ENCODE results near the gene KRTAP20-2.

KRTAP20-2 gene

GRCh38 chr21:30646904-30647414, 12.0 kb downstream of the KRTAP20-2 start:
- CTCF ChIA-PET = no interaction called here
- POLR2A ChIA-PET (ENCODE audit: low non-redundant PET) = no interaction called here
- no peak for DNase-seq (ENCODE audit: low spot score)
- no peak overlapping the region for H3K27ac ChIP-seq
- TF ChIP-seq CTCF (conservative IDR thresholded peaks at IDR 0.05; ENCODE audit: low read depth) = no peak

- ChIA-PET POLR2A (ENCODE audit: low non-redundant PET) (no interaction called here), CTCF (no interaction called here)
- no peak overlapping the region for H3K27ac ChIP-seq
- DNase-seq (ENCODE audit: low spot score) = no peak
- TF ChIP-seq CTCF (conservative IDR thresholded peaks at IDR 0.05; ENCODE audit: low read depth) = no peak
Measured at GRCh38 chr21:30652891-30653290, 17.9 kb downstream of the KRTAP20-2 start.

GRCh38 chr21:30668776-30669175, 33.8 kb downstream of the KRTAP20-2 start:
- CTCF ChIA-PET = no interaction called here
- no peak for TF ChIP-seq CTCF (conservative IDR thresholded peaks at IDR 0.05; ENCODE audit: low read depth)
- no peak for DNase-seq (ENCODE audit: low spot score)
- POLR2A ChIA-PET (ENCODE audit: low non-redundant PET) = no interaction called here
- H3K27ac ChIP-seq = no peak overlapping the region

- ChIA-PET POLR2A (ENCODE audit: low non-redundant PET) (no interaction called here), CTCF (interaction anchor here (0.6 kb wide), 2 partner anchors 13 to 784 kb away, joined by 3 to 5 read pairs; no protein-coding TSS in a partner anchor)
- DNase-seq (ENCODE audit: low spot score) = no peak
- TF ChIP-seq CTCF (conservative IDR thresholded peaks at IDR 0.05; ENCODE audit: low read depth) = no peak
- H3K27ac ChIP-seq = no peak overlapping the region
Measured at GRCh38 chr21:30672985-30673650, 38.1 kb downstream of the KRTAP20-2 start.

GRCh38 chr21:30674312-30674711, 39.3 kb downstream of the KRTAP20-2 start:
- CTCF ChIA-PET = no interaction called here
- POLR2A ChIA-PET (ENCODE audit: low non-redundant PET) = no interaction called here
- H3K27ac ChIP-seq = no peak overlapping the region
- TF ChIP-seq CTCF (conservative IDR thresholded peaks at IDR 0.05; ENCODE audit: low read depth) = no peak
- no peak for DNase-seq (ENCODE audit: low spot score)

- no peak for TF ChIP-seq CTCF (conservative IDR thresholded peaks at IDR 0.05; ENCODE audit: low read depth)
- H3K27ac ChIP-seq = no peak overlapping the region
- no peak for DNase-seq (ENCODE audit: low spot score)
- CTCF ChIA-PET = interaction anchor here (0.6 kb wide), 1 partner anchor 865 kb away, joined by 3 read pairs; no protein-coding TSS in a partner anchor
- POLR2A ChIA-PET (ENCODE audit: low non-redundant PET) = no interaction called here
Measured at GRCh38 chr21:30676737-30677136, 41.7 kb downstream of the KRTAP20-2 start.

Data from RWPE1 (cell line).